Measurements from ENCODE around the gene HID1. TPM values are rescaled to one million over a fixed set of nuclear protein-coding genes. Genes with fewer than 3 reads are reported as not detected.

Gene HID1
- total and polyA plus RNA-seq, 9 of the 15 experiments (the other 6 are each of a cell fraction or from before 2014, with no cell fraction given), result 0.14 to 2.1 (median 0.54) TPM; not detected in 2

DNA sequence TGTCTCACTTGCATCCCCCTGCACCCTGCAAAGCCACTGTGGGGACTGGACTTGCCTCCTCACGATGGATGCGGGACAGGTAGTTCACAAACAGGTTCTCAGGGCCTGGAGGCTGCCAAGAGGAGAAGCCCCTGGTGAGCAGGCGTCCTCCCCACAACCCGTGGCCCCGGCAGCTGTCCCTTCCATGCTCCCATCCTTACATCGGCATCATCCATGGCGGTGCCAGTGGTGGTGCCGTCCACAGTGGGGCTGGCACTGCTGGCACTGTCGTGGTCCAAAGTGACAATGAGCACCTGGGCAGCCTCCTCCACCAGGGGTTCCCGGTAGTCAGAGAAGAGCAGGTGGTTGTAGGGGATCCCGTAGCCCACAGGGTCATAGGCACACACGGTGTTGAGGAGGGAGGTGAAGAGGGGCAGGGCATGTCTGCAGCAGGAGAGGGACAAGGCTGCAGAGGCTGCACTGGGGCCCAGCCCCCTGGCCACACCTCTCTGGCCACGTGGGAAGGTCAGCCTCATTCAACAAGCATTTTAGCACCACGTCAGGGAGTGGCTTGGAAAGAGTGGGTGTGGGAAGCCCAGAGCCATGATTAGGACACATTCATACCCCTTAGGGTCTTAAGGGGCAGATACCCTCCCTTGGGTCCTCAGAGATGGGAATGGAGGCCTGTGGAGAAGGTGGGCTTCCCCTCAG lies 12.6 kb downstream of the HID1 start (continued):
- no peak for TF ChIP-seq PRPF4 (IDR thresholded peaks at IDR 0.05; ENCODE audit: insufficient read depth, low read depth, low read length, poor library complexity, severe bottlenecking)
- TF ChIP-seq MAFF (IDR thresholded peaks at IDR 0.05; ENCODE audit: low read length), result no peak
- TF ChIP-seq TSC22D4 (tag; IDR thresholded peaks at IDR 0.05), result no peak
- peak; percentile 82 for TF ChIP-seq USF1 (CRISPR knock-in tag; IDR thresholded peaks at IDR 0.05)
- no peak for TF ChIP-seq NFRKB (IDR thresholded peaks at IDR 0.05; ENCODE audit: low read depth)
- TF ChIP-seq, protein P1, sequence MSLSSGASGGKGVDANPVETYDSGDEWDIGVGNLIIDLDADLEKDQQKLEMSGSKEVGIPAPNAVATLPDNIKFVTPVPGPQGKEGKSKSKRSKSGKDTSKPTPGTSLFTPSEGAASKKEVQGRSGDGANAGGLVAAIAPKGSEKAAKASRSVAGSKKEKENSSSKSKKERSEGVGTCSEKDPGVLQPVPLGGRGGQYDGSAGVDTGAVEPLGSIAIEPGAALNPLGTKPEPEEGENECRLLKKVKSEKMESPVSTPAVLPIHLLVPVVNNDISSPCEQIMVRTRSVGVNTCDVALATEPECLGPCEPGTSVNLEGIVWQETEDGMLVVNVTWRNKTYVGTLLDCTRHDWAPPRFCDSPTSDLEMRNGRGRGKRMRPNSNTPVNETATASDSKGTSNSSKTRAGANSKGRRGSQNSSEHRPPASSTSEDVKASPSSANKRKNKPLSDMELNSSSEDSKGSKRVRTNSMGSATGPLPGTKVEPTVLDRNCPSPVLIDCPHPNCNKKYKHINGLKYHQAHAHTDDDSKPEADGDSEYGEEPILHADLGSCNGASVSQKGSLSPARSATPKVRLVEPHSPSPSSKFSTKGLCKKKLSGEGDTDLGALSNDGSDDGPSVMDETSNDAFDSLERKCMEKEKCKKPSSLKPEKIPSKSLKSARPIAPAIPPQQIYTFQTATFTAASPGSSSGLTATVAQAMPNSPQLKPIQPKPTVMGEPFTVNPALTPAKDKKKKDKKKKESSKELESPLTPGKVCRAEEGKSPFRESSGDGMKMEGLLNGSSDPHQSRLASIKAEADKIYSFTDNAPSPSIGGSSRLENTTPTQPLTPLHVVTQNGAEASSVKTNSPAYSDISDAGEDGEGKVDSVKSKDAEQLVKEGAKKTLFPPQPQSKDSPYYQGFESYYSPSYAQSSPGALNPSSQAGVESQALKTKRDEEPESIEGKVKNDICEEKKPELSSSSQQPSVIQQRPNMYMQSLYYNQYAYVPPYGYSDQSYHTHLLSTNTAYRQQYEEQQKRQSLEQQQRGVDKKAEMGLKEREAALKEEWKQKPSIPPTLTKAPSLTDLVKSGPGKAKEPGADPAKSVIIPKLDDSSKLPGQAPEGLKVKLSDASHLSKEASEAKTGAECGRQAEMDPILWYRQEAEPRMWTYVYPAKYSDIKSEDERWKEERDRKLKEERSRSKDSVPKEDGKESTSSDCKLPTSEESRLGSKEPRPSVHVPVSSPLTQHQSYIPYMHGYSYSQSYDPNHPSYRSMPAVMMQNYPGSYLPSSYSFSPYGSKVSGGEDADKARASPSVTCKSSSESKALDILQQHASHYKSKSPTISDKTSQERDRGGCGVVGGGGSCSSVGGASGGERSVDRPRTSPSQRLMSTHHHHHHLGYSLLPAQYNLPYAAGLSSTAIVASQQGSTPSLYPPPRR (CRISPR knock-in tag; IDR thresholded peaks at IDR 0.05; ENCODE audit: borderline replicate concordance), result no peak
- TF ChIP-seq ELK1 (CRISPR knock-in tag; IDR thresholded peaks at IDR 0.05), result no peak
- no peak for TF ChIP-seq ZNF696 (CRISPR knock-in tag; conservative IDR thresholded peaks at IDR 0.05)
- no peak for TF ChIP-seq DIDO1 (tag; IDR thresholded peaks at IDR 0.05; ENCODE audit: low read depth)
- TF ChIP-seq NFXL1 (CRISPR knock-in tag; IDR thresholded peaks at IDR 0.05), result no peak
- TF ChIP-seq SNRNP70 (optimal IDR thresholded peaks at IDR 0.05; ENCODE audit: low read depth, low read length), result no peak
- TF ChIP-seq ZBTB12 (CRISPR knock-in tag; IDR thresholded peaks at IDR 0.05), result no peak
- TF ChIP-seq ZNF551 (CRISPR knock-in tag; IDR thresholded peaks at IDR 0.05), result no peak
- no peak for TF ChIP-seq BRD9 (IDR thresholded peaks at IDR 0.05; ENCODE audit: low read depth, partially characterized antibody)
